PC-3 (cell line): ENCODE results near the gene RNU7-1. TPM values are rescaled to one million over a fixed set of nuclear protein-coding genes. Genes with fewer than 3 reads are reported as not detected.

Source experiments
- ATAC-seq: fragments of 200-7000 bp; cut with Tn5 transposase; 2 replicates; pipeline ENCODE4 v1.9.1; 2020; ENCODE audit warnings: mild to moderate bottlenecking, moderate library complexity
- BruUV-seq: library from RNA; stranded (reverse); fragments of 400-500 nt; replicated peaks from 2 replicates; lab custom pipeline; 2021; lab: Mats Ljungman, UMichigan
- CTCF ChIA-PET: fragments of 300-600 bp; sonication (Branson Sonifier 250); formaldehyde crosslinking; loops from one replicate; lab custom pipeline; 2022; ENCODE audit warnings: antibody characterized with exemption; lab: Charles Lee
- POLR2A ChIA-PET: fragments of 300-600 bp; sonication (Branson Sonifier 250); formaldehyde crosslinking; loops from one replicate; lab custom pipeline; 2022; ENCODE audit warnings: antibody characterized with exemption; ENCODE audit not compliant: unreplicated experiment; lab: Charles Lee
- DNase-seq: peaks from one replicate; pipeline ENCODE4 v3.0.0-alpha.2; 2015
- H2AFZ ChIP-seq: fragments of 300-600 bp; sonication (generic); 2 replicates; pipeline ENCODE4 v1.6.0; 2016; ENCODE audit warnings: antibody characterized with exemption, low read length
- H3F3A ChIP-seq: fragments of 300-600 bp; sonication (generic); one replicate; pipeline ENCODE4 v1.6.0; 2017; ENCODE audit warnings: antibody characterized with exemption, low read length, control low read depth, mild to moderate bottlenecking; ENCODE audit not compliant: unreplicated experiment
- H3K27ac ChIP-seq: fragments of 300-600 bp; sonication (generic); 2 replicates; pipeline ENCODE4 v1.5.1; 2016; ENCODE audit warnings: mild to moderate bottlenecking, low read length
- H3K27me3 ChIP-seq: fragments of 300-600 bp; sonication (generic); 2 replicates; pipeline ENCODE4 v1.6.1; 2016; ENCODE audit warnings: low read length, mixed read lengths
- H3K36me3 ChIP-seq: fragments of 300-600 bp; sonication (generic); 2 replicates; pipeline ENCODE4 v1.6.1; 2016; ENCODE audit warnings: low read depth, mixed run types, low read length, mixed read lengths
- H3K4me1 ChIP-seq: fragments of 300-600 bp; sonication (generic); 2 replicates; pipeline ENCODE4 v1.5.1; 2016; ENCODE audit warnings: low read length; ENCODE audit not compliant: insufficient read depth
- H3K4me2 ChIP-seq: fragments of 300-600 bp; sonication (generic); 2 replicates; pipeline ENCODE4 v1.6.0; 2016; ENCODE audit warnings: low read length
- H3K4me3 ChIP-seq: fragments of 300-600 bp; sonication (generic); 2 replicates; pipeline ENCODE4 v1.5.1; 2016; ENCODE audit warnings: mild to moderate bottlenecking, low read length, mixed read lengths
- H3K79me2 ChIP-seq: fragments of 300-600 bp; sonication (generic); 2 replicates; pipeline ENCODE4 v1.6.1; 2017; ENCODE audit warnings: low read length, mixed read lengths
- H3K9ac ChIP-seq: fragments of 300-600 bp; sonication (generic); 2 replicates; pipeline ENCODE4 v1.6.0; 2016; ENCODE audit warnings: mild to moderate bottlenecking, low read length
- H3K9me2 ChIP-seq: fragments of 300-600 bp; sonication (generic); replicated peaks from 2 replicates; pipeline ENCODE4 v1.6.1; 2016; ENCODE audit warnings: mixed run types, low read length, mixed read lengths
- H3K9me3 ChIP-seq: fragments of 300-600 bp; sonication (generic); 2 replicates; pipeline ENCODE4 v1.6.1; 2016; ENCODE audit warnings: low read length, mixed read lengths
- H4K20me1 ChIP-seq: fragments of 300-600 bp; sonication (generic); 2 replicates; pipeline ENCODE4 v1.6.1; 2016; ENCODE audit warnings: low read length, mixed read lengths
- EZH2 ChIP-seq: fragments of 300-600 bp; sonication (generic); IDR thresholded peaks from one replicate; pipeline ENCODE4 v1.6.1; 2017; ENCODE audit warnings: antibody characterized with exemption, mild to moderate bottlenecking, low read length; ENCODE audit not compliant: unreplicated experiment
- EZH2phosphoT487 ChIP-seq: fragments of 300-600 bp; sonication (generic); IDR thresholded peaks from 2 replicates; pipeline ENCODE4 v1.6.1; 2018; ENCODE audit warnings: mild to moderate bottlenecking, antibody characterized with exemption, low read length, borderline replicate concordance
- intact Hi-C: fragments of 100-400 bp; cut with micrococcal nuclease; formaldehyde crosslinking; loops from 2 replicates; pipeline ENCODE4 v1.9.0; 2023
- total RNA-seq: library from RNA; depleted of rRNA; stranded (reverse); fragments of >200 nt; gene quantifications from 2 replicates; pipeline ENCODE4 v1.2.3, GENCODE V29; 2014
- TF ChIP-seq, protein P1 (sequence below): fragments of 300-600 bp; sonication (generic); conservative IDR thresholded peaks from 2 replicates; pipeline ENCODE4 v1.5.1; 2017; ENCODE audit warnings: antibody characterized with exemption, low read depth, mild to moderate bottlenecking, low read length

RNU7-1 gene
- total RNA-seq, 1 experiment from 2014 or later, result not detected

- ATAC-seq (no peak), DNase-seq (no peak)
- no peak overlapping the region for H3K4me2 ChIP-seq
- no peak for TF ChIP-seq EZH2
- no peak for TF ChIP-seq EZH2phosphoT487
- TF ChIP-seq, protein P1, sequence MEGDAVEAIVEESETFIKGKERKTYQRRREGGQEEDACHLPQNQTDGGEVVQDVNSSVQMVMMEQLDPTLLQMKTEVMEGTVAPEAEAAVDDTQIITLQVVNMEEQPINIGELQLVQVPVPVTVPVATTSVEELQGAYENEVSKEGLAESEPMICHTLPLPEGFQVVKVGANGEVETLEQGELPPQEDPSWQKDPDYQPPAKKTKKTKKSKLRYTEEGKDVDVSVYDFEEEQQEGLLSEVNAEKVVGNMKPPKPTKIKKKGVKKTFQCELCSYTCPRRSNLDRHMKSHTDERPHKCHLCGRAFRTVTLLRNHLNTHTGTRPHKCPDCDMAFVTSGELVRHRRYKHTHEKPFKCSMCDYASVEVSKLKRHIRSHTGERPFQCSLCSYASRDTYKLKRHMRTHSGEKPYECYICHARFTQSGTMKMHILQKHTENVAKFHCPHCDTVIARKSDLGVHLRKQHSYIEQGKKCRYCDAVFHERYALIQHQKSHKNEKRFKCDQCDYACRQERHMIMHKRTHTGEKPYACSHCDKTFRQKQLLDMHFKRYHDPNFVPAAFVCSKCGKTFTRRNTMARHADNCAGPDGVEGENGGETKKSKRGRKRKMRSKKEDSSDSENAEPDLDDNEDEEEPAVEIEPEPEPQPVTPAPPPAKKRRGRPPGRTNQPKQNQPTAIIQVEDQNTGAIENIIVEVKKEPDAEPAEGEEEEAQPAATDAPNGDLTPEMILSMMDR, result no peak
- no peaks in the 10 kb centered on the region for H3K79me2 ChIP-seq
- H3K4me3 ChIP-seq, result no peak overlapping the region
- no peaks in the 10 kb centered on the region for H3K9me3 ChIP-seq
- no peaks in the 10 kb centered on the region for H3K4me1 ChIP-seq
- no TSS peak for BruUV-seq
- no peaks in the 10 kb centered on the region for H3K27me3 ChIP-seq
- no peaks in the 10 kb centered on the region for H4K20me1 ChIP-seq
- H3K36me3 ChIP-seq, result peaks cover 21% of the 10 kb centered on the region
- H3F3A ChIP-seq, result no peaks in the 10 kb centered on the region
- no peaks in the 10 kb centered on the region for H3K9me2 ChIP-seq
- POLR2A ChIA-PET, result no interaction called here
- no peak overlapping the region for H2AFZ ChIP-seq
- intact Hi-C loops, result no loop called here
- no peak overlapping the region for H3K27ac ChIP-seq
- H3K9ac ChIP-seq, result no peak overlapping the region
- CTCF ChIA-PET, result no interaction called here
Measured at GRCh38 chr12:6979453-6979852, 35.8 kb downstream of the RNU7-1 start.

DNA sequence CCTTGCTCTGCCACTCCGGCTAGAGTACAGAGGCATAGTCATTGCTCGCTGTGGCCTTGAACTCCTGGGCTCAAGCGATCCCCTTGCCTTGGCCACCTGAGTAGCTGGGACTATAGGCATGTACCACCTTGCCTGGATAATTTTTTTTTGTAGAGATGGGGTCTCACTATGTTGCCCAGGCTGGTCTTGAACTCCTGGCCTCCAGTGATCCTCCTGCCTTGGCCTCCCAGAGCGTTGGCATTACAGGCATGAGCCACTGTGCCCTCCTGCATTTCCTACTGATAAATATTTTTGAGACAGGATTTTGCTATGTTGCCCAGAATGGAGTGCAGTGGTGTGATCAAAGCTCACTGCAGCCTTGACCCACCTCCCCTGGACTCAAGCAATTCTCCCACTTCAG is 36.5 kb downstream of the RNU7-1 start:
- no peaks in the 10 kb centered on the region for H3K79me2 ChIP-seq
- H3K9me2 ChIP-seq, result no peaks in the 10 kb centered on the region
- H3K4me2 ChIP-seq, result no peak overlapping the region
- no TSS peak for BruUV-seq
- H3K27ac ChIP-seq, result no peak overlapping the region
- no peaks in the 10 kb centered on the region for H3K27me3 ChIP-seq
- CTCF ChIA-PET, result no interaction called here
- H4K20me1 ChIP-seq, result no peaks in the 10 kb centered on the region
- peaks cover 15% of the 10 kb centered on the region for H3K36me3 ChIP-seq
- H3K9ac ChIP-seq, result no peak overlapping the region
- H3K4me1 ChIP-seq, result no peaks in the 10 kb centered on the region
- intact Hi-C loops, result no loop called here
- ATAC-seq, result no peak
- DNase-seq, result no peak
- TF ChIP-seq EZH2phosphoT487 (no peak), EZH2 (no peak)
- TF ChIP-seq, protein P1, result no peak
- no peak overlapping the region for H3K4me3 ChIP-seq
- H2AFZ ChIP-seq, result no peak overlapping the region
- H3K9me3 ChIP-seq, result no peaks in the 10 kb centered on the region
- H3F3A ChIP-seq, result no peaks in the 10 kb centered on the region
- POLR2A ChIA-PET, result no interaction called here

- BruUV-seq, result no TSS peak
- TF ChIP-seq EZH2 (no peak), EZH2phosphoT487 (no peak)
- TF ChIP-seq, protein P1, result no peak
- Histone ChIP-seq H3K9me3 (no peaks in the 10 kb centered on the region), H4K20me1 (no peaks in the 10 kb centered on the region), H3K9ac (no peak overlapping the region), H3K9me2 (no peaks in the 10 kb centered on the region), H3K4me1 (no peaks in the 10 kb centered on the region), H3K27me3 (no peaks in the 10 kb centered on the region), H3K27ac (no peak overlapping the region), H2AFZ (no peak overlapping the region), H3K79me2 (no peaks in the 10 kb centered on the region), H3K4me2 (no peak overlapping the region), H3F3A (no peaks in the 10 kb centered on the region), H3K36me3 (peaks cover 8% of the 10 kb centered on the region; the same call in 1 of the 2 replicates), H3K4me3 (no peak overlapping the region)
- ATAC-seq, result no peak
- ChIA-PET POLR2A (no interaction called here), CTCF (no interaction called here)
- DNase-seq, result no peak
- intact Hi-C loops, result no loop called here
Measured at GRCh38 chr12:6980740-6981139, 37.1 kb downstream of the RNU7-1 start.
